ENCODE measurements around the gene LILRB3.

DNA sequence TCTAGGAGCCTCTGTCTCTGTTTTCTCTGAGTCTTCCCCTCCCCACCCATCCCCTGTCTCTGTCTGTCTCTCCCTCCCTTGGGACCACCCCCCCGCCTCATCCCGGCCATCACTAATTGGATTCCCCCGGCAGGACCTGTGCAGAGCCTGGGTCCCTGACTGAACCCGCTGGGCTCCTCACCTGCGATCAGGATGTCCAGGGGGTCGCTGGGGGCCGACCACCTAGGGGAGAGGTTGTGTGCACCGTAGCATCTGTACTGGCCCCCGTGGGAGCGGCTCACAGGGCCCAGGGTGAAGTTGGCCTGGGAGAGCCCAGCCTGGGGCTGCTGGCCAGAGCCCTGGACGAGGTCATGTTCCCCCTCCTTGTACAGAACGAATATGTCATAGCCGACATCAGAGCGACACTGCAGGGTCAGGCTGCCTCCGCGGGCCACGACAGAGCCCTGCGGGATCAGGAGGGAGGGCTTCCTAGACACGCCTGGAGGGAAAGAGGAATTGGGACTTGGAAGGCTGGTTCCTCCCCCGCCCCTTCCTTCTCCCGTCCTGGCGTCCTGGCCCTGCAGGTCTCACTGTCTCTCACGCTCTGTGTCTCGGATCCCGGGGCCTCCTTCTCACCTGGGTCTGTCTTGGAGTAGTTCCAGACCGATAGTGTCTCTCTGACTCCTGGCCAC, 32.4 kb upstream of the LILRB3 start:
- TF ChIP-seq, protein P1, sequence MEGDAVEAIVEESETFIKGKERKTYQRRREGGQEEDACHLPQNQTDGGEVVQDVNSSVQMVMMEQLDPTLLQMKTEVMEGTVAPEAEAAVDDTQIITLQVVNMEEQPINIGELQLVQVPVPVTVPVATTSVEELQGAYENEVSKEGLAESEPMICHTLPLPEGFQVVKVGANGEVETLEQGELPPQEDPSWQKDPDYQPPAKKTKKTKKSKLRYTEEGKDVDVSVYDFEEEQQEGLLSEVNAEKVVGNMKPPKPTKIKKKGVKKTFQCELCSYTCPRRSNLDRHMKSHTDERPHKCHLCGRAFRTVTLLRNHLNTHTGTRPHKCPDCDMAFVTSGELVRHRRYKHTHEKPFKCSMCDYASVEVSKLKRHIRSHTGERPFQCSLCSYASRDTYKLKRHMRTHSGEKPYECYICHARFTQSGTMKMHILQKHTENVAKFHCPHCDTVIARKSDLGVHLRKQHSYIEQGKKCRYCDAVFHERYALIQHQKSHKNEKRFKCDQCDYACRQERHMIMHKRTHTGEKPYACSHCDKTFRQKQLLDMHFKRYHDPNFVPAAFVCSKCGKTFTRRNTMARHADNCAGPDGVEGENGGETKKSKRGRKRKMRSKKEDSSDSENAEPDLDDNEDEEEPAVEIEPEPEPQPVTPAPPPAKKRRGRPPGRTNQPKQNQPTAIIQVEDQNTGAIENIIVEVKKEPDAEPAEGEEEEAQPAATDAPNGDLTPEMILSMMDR (IDR thresholded peaks at IDR 0.05): no peak
- no peak for TF ChIP-seq POLR2A (IDR thresholded peaks at IDR 0.05)

Data from heart left ventricle (tissue), 13 donors.